GM19238 (cell line): ENCODE results near the gene TRAF6.

Experiments
- DNase-seq: peaks from one replicate; pipeline ENCODE4 v3.0.0; 2011; ENCODE audit warnings: low spot score; ENCODE audit not compliant: insufficient read length

The TRAF6 gene

GRCh38 chr11:36459046-36459445 is 51.0 kb downstream of the TRAF6 start:
- DNase-seq = no peak

- no peak for DNase-seq
Observed at GRCh38 chr11:36458129-36458915, 51.8 kb downstream of the TRAF6 start.

- no peak for DNase-seq
Observed at GRCh38 chr11:36456156-36456555, 53.9 kb downstream of the TRAF6 start.

GRCh38 chr11:36455658-36456111 is 54.4 kb downstream of the TRAF6 start:
- no peak for DNase-seq

GRCh38 chr11:36454941-36455631 is 55.0 kb downstream of the TRAF6 start:
- DNase-seq = no peak

- no peak for DNase-seq
Observed at GRCh38 chr11:36454551-36454940, 55.5 kb downstream of the TRAF6 start.

- DNase-seq = no peak
Observed at GRCh38 chr11:36453678-36454077, 56.4 kb downstream of the TRAF6 start.

- no peak for DNase-seq
Observed at GRCh38 chr11:36452961-36453360, 57.1 kb downstream of the TRAF6 start.

- DNase-seq = no peak
Observed at GRCh38 chr11:36452236-36452940, 57.7 kb downstream of the TRAF6 start.

- no peak for DNase-seq
Observed at GRCh38 chr11:36451681-36452080, 58.4 kb downstream of the TRAF6 start.

- DNase-seq = no peak
Observed at GRCh38 chr11:36451045-36451444, 59.0 kb downstream of the TRAF6 start.

- peak; percentile 28 for DNase-seq
Observed at GRCh38 chr11:36450110-36450572, 59.9 kb downstream of the TRAF6 start.

GRCh38 chr11:36449561-36450096 is 60.4 kb downstream of the TRAF6 start:
- no peak for DNase-seq

- no peak for DNase-seq
Observed at GRCh38 chr11:36447947-36448346, 62.1 kb downstream of the TRAF6 start.

GRCh38 chr11:36447514-36447913 is 62.6 kb downstream of the TRAF6 start:
- DNase-seq = no peak

- no peak for DNase-seq
Observed at GRCh38 chr11:36446135-36446534, 63.9 kb downstream of the TRAF6 start.

- no peak for DNase-seq
Observed at GRCh38 chr11:36443661-36444060, 66.4 kb downstream of the TRAF6 start.

GRCh38 chr11:36441610-36442208 is 68.4 kb downstream of the TRAF6 start:
- DNase-seq = peak; percentile 26

- no peak for DNase-seq
Observed at GRCh38 chr11:36438126-36438525, 71.9 kb downstream of the TRAF6 start.

GRCh38 chr11:36437413-36437812 is 72.7 kb downstream of the TRAF6 start:
- DNase-seq = no peak
